Activated CD8-positive, alpha-beta memory T cell treated with anti-CD3 and anti-CD28 coated beads for 1 hour (primary cell): ENCODE measurements around the gene STUB1.
"Not testable (repeated sequence)": the region's sequence is repeated elsewhere in the genome, so short reads cannot be mapped to it uniquely, and the experiment has no call there.

Experiments used
- DNase-seq, 2 donors: peaks; one replicate each; pipeline ENCODE4 v3.0.0-alpha.2; 2020; ENCODE audit warnings: low read depth in 1 of 2; ENCODE audit errors: extremely low read depth in 1 of 2

The STUB1 gene

DNA sequence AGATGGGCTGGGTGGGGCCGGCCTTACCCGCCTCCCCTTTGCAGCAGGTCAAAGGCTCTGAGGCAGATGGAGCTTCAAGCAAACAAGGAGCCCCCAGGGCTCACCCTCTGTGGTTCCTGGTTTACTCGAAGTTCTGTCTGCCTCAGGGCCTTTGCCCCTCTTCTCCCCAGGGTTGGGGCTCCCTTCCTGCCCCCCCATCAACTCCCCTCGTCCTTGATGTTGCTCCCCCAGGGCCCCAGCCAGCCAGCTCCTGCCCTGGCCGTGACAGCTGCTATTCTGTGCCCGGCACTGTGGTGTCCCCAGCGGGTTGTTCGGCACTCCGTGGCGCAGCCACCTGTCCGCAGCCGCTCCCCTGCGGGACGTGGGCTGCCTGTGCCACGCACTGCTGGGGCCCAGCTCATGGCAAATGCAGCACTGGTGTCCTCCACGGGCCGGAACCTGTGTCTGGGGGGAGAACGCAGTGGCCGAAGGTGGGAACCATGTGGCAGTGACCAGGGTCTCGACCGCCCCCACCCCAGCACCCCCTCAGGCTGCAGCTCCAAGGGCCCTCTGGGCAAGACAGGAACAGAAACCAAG is 30.4 kb downstream of the STUB1 start:
- no peak for DNase-seq

DNA sequence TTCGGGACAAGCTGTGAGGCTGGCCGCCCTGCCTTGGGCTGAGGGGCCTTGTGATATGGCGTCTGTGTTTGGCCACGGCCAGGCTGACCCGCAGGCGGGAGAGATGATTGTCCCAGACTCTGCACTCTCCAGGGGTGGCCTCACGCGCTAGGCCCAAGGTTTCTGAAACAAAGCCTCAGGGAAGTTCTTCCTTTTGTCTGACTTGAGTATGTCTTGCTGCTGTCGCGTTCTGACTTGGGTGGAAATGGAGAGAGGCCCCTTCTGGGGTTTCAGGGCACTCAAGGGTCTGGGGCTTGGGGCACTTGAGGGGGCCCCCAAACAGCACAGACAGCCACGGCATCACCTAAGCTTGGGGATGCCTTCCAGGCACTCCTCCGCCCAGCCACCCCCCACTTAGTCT is 30.9 kb downstream of the STUB1 start:
- no peak for DNase-seq

GRCh38 chr16:711548-712320 is 31.5 kb downstream of the STUB1 start:
- DNase-seq = peak; percentile 59 to 83

- DNase-seq = not testable (repeated sequence)
Measured at GRCh38 chr16:712740-713250, 32.6 kb downstream of the STUB1 start.

DNA sequence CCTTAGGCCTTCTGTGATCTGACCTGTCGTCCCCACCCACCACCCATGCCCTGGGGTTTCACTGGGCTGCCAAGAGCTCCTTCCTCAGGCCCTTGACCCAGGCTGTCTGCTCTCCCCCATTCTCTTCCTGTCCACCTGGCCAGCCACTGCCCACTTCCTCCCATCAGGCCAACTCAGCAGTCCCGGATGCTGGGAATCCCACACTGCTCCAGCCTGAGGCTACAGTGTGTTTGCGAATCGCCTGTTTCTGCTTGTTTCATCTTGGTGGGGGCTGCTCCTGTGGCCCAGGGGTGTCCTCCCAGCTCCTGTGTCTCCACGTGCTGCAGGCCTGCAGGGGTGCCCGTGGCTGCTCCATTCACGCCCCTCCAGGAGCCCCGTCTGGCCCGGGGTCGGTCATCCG is 33.9 kb downstream of the STUB1 start:
- DNase-seq = no peak

DNA sequence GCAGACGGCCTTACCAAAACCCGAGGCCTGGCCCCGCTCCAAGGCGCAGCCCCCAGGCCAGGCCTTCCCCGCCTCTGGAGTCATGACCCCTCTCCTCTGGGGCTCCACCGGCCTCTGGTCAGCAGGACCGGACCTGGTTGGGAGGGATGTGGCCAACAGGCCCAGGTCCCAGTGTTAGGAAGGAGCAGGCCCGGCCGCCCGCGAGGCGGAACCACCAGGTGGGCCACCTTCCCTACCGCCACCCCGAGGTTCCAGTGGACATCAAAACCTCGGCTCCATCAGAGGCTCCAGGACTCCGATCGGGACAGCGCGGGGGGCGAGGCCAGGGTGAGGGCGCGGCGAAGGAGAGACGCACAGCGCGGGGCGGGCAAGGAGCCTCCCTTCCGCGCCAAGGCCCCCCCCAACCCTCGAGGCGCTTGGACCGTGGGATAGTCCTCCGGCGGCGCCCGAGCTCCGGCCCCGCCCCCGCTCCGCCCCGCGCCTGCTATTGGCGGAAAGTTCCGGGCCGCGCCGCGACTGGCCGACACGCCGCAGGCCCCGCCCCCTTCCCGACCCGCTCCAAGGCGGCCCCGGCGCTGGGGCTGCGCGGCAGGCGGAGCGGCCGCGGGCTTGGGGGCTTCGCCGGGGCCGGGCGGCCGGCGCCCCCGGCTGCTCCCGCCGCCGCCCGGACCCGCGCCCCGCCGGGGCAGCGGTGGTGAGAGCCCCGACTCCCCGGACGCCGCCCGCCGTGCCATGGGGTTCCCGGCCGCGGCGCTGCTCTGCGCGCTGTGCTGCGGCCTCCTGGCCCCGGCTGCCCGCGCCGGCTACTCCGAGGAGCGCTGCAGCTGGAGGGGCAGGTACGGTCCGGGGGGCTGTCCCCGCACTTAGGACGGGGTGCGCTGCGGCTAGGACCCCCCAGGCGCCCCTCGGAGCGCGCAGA is 34.6 kb downstream of the STUB1 start, which contains the start of gene METRN:
TSS of gene METRN (plus strand) at position 561 of the 919 bp plus-strand sequence. CDS start at position 733, 172 bp downstream.
- DNase-seq = peak; percentile 65 to 88

DNA sequence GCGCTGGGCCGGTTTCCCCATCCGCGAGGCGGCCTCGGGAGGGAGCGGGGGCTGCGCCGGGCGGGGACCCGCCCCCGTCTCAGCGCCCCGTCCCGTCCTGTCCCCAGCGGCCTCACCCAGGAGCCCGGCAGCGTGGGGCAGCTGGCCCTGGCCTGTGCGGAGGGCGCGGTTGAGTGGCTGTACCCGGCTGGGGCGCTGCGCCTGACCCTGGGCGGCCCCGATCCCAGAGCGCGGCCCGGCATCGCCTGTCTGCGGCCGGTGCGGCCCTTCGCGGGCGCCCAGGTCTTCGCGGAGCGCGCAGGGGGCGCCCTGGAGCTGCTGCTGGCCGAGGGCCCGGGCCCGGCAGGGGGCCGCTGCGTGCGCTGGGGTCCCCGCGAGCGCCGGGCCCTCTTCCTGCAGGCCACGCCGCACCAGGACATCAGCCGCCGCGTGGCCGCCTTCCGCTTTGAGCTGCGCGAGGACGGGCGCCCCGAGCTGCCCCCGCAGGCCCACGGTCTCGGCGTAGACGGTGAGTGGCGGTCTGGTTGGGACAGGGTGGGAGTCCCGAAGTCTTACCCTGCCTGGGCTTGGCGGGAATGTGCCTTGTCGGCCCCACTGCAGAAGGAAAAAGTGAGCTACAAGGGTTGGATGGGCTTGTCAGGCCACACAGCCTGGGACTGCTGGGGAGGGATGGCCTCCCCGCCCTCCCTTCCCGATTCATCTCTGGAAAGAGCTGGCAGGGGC is 35.4 kb downstream of the STUB1 start:
- DNase-seq = no peak

DNA sequence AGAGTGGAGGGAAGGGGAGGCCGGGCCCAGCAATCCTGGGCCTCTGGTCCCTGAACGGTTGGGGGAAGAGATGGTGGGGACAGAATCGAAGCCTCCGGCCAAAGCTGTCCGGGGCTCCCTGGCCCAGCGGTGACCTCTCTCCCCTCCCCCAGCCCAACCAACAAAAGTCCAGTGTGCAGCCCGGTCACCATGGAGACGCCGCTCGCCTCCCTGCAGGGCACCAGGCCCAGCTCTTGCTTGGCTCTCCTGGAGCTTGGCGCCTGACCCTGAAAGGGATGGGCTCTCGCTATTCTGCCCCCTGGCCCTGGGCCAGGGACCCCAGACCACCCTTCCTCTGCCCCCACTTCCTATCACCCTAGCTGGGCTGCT is 36.0 kb downstream of the STUB1 start:
- DNase-seq = no peak

- DNase-seq = no peak
Measured at GRCh38 chr16:716768-717325, 36.6 kb downstream of the STUB1 start.

GRCh38 chr16:717450-718245 is 37.4 kb downstream of the STUB1 start:
- no peak for DNase-seq

DNA sequence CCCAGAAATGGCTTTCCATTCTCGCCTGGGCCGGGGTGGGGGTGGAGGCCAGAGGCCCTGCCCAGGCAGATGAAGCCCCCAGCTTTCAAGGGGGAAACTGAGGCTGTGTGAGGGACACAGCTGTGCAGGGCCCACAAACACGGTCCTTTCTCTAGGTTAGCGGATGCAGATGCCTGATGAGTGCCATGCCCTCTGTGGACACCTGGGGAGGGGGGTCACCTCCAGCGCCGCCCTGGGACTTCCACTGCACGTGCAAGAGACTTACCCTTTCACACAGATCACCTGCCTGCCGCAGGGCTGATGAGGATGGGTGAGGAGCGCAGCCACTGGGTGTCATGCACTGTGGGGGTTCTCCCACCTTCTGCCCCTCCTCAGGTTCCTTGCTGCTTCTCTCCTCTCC is 38.2 kb downstream of the STUB1 start:
- DNase-seq = no peak

- DNase-seq = no peak
Measured at GRCh38 chr16:718922-719321, 38.7 kb downstream of the STUB1 start.

DNA sequence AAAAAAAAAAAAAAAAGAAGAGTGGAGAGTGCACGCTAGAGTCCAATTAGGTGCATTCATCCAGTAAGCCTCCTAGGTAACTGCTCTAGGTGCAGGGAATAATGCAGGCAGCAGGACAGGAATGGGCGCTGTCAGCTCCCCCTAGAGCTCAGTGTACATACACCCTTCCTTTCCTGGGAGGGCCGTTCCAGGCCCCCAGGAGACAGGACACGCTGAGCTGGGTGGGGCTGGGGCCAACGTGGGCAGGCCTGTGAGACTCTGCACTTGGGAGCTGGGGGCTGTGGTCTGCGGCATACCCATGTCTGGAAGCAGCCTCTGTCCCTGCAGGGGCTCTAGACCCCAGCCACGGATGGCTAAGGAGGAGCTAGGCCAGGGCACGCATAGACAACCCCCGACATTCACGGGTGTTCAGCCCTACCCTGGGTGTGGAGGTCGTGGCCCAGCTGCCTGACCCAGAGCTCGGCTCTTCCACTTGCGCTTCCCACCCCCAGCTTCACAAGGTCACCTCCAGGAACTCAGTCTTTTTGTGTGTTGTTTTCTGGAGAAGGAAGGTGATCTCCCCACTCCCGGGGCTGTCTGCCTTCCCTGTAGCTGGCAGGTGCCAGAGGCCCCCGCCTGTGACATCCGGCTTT is 39.7 kb downstream of the STUB1 start:
- no peak for DNase-seq

DNA sequence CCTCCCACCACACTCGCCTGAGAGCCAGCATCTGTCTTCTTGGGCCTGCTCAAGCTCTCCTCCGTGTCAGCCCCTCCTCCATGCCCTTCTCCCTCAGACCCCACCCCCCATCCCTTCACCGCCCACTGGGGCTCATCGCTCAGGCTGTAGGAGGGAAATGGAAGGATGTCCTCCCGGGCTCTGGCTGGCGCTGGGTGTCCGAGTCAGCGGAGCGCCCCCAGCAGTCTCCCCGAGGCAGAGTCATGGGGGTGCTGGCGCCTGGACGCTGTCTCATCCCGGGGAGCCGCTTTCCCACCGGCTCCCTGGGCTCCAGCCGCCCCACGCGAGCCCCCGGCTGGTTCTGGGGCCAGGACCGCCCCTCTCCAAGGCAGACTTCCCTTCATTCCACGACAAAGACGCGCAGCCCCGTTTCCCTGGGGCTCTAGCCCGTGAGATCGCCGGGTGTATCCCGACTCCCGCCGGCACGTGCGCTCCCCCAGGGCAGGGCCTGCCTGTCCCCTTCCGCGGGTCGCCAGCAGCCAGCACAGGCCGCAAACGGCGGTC is 40.3 kb downstream of the STUB1 start:
- DNase-seq = no peak

DNA sequence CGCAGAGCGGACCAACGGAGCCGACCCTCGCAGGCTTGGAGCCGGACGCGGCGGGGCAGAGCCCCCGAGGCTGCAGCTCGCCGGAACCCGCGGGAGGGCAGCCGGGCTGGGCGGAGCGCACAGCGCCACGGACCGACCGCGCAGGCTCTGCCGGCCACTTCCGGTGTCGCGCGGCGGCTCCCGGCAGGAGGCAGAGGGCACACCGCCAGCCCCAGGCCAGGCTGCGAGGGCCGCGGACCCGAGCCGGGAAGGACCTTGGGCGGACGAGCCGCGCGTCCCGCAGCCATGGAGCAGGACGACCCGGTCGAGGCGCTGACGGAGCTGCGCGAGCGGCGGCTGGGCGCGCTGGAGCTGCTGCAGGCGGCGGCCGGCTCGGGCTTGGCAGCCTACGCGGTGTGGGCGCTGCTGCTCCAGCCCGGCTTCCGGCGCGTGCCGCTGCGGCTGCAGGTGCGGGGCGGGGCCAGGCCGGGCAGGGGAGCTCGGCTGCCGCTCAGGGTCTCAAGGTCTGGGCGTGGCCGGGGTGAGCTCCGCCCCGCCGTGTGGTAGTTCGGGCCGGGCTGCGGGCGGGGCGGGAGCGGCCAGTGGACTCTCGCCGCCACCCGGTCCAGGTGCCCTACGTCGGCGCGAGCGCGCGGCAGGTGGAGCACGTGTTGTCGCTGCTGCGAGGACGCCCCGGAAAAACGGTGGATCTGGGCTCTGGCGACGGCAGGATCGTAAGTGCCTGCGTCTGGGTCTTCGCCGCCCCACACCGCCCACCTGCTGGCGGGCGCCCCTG is 41.0 kb downstream of the STUB1 start, which contains the start of gene ANTKMT:
TSS of gene ANTKMT (plus strand) at position 157 of the 775 bp plus-strand sequence. CDS start at position 286, 129 bp downstream.
- peak; percentile 34 to 59 for DNase-seq

- no peak for DNase-seq
Measured at GRCh38 chr16:721765-722540, 41.7 kb downstream of the STUB1 start.
